Thyroid gland (tissue), 4 donors: ENCODE data around the gene MXD1. TPM values are rescaled to one million over a fixed set of nuclear protein-coding genes. Genes with fewer than 3 reads are reported as not detected.

Source experiments
- DNase-seq, 2 donors: peaks; one replicate each; pipeline ENCODE4 v3.0.0-alpha.2; 2019
- H3K27ac ChIP-seq, 3 donors: fragments of 200-600 bp; sonication (generic); 1 replicate in 2 of 3; 2 replicates in 1 of 3; pipeline ENCODE4 v1.5.1; 2016 to 2019; ENCODE audit warnings: mild to moderate bottlenecking in 1 of 3, moderate library complexity in 1 of 3
- H3K27me3 ChIP-seq: fragments of 200-600 bp; sonication (generic); one replicate; pipeline ENCODE4 v1.5.1; 2019
- H3K36me3 ChIP-seq, 2 donors: fragments of 200-600 bp; sonication (generic); one replicate each; pipeline ENCODE4 v1.5.1; 2016 to 2019
- H3K4me1 ChIP-seq, 2 donors: fragments of 200-600 bp; sonication (generic); one replicate each; pipeline ENCODE4 v1.5.1; 2017 to 2019
- H3K4me3 ChIP-seq, 3 donors: fragments of 200-600 bp; sonication (generic); replicated peaks in 1 of 3; 1 replicate in 2 of 3; 2 replicates in 1 of 3; pipeline ENCODE4 v1.5.1; 2016; ENCODE audit warnings: mild to moderate bottlenecking in 1 of 3
- H3K9me3 ChIP-seq: fragments of 200-600 bp; sonication (generic); one replicate; pipeline ENCODE4 v1.5.1; 2017
- POLR2A ChIP-seq, 2 donors: fragments of 450-650 bp; IDR thresholded peaks; one replicate each; pipeline ENCODE4 v1.6.1; 2017; ENCODE audit warnings: antibody characterized with exemption in 2 of 2, mild to moderate bottlenecking in 2 of 2, moderate library complexity in 1 of 2
- WGBS, 2 donors: methylation state at CpG; one replicate each; pipeline ENCODE4 v1.1.5; 2017; 5-methylcytosine and 5-hydroxymethylcytosine counted together
- intact Hi-C: fragments of 100-400 bp; cut with DNase I; formaldehyde crosslinking; loops from one replicate; pipeline ENCODE4 v1.15.1; 2023
- total RNA-seq, 4 donors: library from RNA; depleted of rRNA; stranded (reverse); fragments of >200 nt; gene quantifications; one replicate each; pipeline ENCODE4 v1.2.3, GENCODE V29; 2016
- TF ChIP-seq, protein P1 (sequence below), 6 experiments: fragments of 200-600 bp in 3 of 6; fragments of 450-650 bp in 3 of 6; sonication (generic) in 3 of 6; IDR thresholded peaks; one replicate each; pipeline ENCODE4 v1.5.1; 2016 to 2019; ENCODE audit warnings: antibody characterized with exemption in 6 of 6, mild to moderate bottlenecking in 2 of 6, inconsistent platforms in 1 of 6, moderate library complexity in 1 of 6

Gene MXD1
- total RNA-seq, 4 donors from 2014 or later, result 11.3 to 17.9 (median 13.0) TPM

DNA sequence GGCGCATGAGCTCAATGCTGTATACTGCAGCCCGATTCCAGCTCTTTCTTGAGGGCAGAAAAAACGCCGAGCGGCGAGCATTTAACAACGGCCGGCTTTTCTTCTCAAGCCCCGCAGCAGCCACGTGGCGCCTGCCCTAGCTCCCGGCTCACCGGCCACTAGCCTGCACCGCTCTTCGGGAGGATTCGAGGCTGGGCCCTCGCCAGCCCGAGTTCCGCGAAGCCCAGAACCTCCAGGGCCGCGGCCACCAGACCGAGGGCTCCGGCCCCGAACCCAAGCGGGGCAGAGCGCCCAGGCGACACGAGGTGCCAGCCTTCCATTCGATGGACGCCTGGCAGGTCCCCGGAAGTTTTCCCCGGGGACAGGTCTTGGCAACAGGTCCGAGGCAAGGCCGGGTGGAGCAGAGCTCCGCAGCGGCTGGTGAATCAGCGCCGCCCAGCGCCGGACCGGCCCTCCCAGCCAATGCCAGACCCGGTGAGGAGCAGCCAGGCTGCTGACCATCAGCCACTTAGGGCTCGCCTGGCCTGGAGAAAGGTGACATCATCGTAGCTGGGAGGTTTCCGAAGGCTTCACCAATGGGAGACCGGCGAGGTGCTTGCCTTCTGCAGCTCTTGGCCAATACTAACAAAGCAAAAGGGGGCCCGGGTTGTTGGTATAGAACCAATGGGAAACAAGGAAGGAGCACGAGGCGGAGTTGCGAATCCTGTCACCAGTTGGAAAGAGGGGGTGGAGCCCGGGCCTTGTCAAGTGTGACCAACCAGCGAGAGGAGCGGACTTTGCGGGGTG, 552 bp upstream of the MXD1 start:
- Histone ChIP-seq H3K36me3 (peaks cover 0 to 2% of the 10 kb centered on the region in 2 donors), H3K4me3 (peak overlapping the region; percentile 47 to 59 (median 53)), H3K27me3 (no peaks in the 10 kb centered on the region), H3K4me1 (peaks cover 7 to 16% of the 10 kb centered on the region in 2 donors), H3K9me3 (no peaks in the 10 kb centered on the region), H3K27ac (peak overlapping the region; percentile 94 to 98 (median 98))
- WGBS, 2 donors, result 0 to 1% methylated on average over 19 to 38 of the region's 56 CpGs
- intact Hi-C loops, result loop anchor here (5.0 kb wide), 3 partner anchors 158 to 383 kb away; partner anchors contain the start of gene C2orf42
- DNase-seq, result peak; percentile 100
- TF ChIP-seq, protein P1, sequence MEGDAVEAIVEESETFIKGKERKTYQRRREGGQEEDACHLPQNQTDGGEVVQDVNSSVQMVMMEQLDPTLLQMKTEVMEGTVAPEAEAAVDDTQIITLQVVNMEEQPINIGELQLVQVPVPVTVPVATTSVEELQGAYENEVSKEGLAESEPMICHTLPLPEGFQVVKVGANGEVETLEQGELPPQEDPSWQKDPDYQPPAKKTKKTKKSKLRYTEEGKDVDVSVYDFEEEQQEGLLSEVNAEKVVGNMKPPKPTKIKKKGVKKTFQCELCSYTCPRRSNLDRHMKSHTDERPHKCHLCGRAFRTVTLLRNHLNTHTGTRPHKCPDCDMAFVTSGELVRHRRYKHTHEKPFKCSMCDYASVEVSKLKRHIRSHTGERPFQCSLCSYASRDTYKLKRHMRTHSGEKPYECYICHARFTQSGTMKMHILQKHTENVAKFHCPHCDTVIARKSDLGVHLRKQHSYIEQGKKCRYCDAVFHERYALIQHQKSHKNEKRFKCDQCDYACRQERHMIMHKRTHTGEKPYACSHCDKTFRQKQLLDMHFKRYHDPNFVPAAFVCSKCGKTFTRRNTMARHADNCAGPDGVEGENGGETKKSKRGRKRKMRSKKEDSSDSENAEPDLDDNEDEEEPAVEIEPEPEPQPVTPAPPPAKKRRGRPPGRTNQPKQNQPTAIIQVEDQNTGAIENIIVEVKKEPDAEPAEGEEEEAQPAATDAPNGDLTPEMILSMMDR (IDR thresholded peaks at IDR 0.05), result peak in 1 of 6 experiments; percentile 14
- peak; percentile 75 to 93 for TF ChIP-seq POLR2A (IDR thresholded peaks at IDR 0.05)

DNA sequence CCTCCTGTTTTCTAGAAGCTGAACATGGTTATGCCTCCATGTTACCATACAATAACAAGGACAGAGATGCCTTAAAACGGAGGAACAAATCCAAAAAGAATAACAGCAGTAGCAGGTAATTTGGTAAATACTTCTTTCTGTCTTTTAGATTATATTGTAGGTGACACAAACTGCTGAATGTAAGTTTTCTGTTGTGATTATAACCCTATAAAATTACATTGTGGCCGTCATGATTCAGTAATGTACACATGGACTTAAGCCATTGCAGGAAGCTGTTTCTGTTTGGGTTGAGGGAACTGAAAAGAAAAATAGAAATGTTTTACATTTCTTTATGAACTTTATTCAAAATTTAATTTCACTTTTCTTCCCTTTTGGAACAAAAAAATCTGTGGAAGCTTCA, 1.2 kb downstream of the MXD1 start:
- no peak for DNase-seq
- Histone ChIP-seq H3K27me3 (no peaks in the 10 kb centered on the region), H3K36me3 (peaks cover 0 to 6% of the 10 kb centered on the region in 2 donors), H3K4me1 (peaks cover 7 to 16% of the 10 kb centered on the region in 2 donors), H3K4me3 (peak overlapping the region in 1 of 3 donors; percentile 94), H3K27ac (peak overlapping the region in 1 of 3 donors; percentile 91), H3K9me3 (no peaks in the 10 kb centered on the region)
- WGBS, 2 donors, result 45 to 52% methylated on average over 2 of the region's 2 CpGs
- no peak for TF ChIP-seq POLR2A (IDR thresholded peaks at IDR 0.05)
- TF ChIP-seq, protein P1 (IDR thresholded peaks at IDR 0.05), result no peak
- intact Hi-C loops, result loop anchor here (5.0 kb wide), 1 partner anchor 231 kb away; no protein-coding TSS in a partner anchor

DNA sequence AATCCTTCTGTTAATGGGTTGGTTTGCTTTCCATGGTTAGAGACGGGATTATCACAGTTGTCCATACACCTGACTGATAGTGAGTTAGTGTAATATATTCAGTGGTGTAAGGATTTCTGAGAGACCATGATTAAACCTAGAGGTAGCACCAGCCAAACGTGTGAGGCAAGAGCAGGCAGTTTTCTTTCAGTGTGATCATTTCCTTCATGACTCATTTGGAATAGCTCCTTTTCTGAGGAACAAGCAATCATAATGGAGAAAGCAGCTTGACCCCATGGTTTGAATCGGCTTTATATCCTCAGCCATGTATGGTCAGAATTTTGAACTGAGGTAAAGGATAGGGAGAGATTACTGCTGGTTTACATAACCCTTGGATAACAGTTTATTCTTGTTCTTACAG, 2.9 kb downstream of the MXD1 start:
- peaks cover 7 to 16% of the 10 kb centered on the region in 2 donors for H3K4me1 ChIP-seq
- peaks cover 5 to 13% of the 10 kb centered on the region in 2 donors for H3K36me3 ChIP-seq
- H3K4me3 ChIP-seq, result no peak overlapping the region
- H3K27me3 ChIP-seq, result no peaks in the 10 kb centered on the region
- intact Hi-C loops, result loop anchor here (5.0 kb wide), 1 partner anchor 229 kb away; no protein-coding TSS in a partner anchor
- 75 to 78% methylated on average over 3 of the region's 3 CpGs for WGBS, 2 donors
- no peaks in the 10 kb centered on the region for H3K9me3 ChIP-seq
- H3K27ac ChIP-seq, result peak overlapping the region in 1 of 3 donors; percentile 8
- no peak for TF ChIP-seq POLR2A (IDR thresholded peaks at IDR 0.05)
- TF ChIP-seq, protein P1 (IDR thresholded peaks at IDR 0.05), result no peak
- no peak for DNase-seq

DNA sequence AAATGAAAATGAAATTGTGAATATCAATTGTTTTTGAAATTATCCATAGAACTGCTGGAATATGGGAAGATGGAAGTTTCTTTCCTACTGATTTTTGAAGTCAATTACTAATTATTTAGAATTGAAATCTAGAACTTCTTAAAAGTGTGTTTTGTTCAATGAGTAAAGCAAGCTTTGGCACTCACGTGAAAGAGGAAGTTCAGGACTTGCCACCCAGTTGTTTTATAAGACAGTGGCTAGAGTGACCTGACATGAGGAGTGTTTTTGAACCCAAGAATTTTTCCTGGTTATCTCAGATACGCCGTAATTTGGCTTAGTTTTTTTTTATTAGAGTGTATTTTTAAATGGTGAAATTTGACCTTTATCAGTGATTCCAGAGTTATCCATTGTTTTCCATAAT, 3.5 kb downstream of the MXD1 start:
- intact Hi-C loops, result loop anchor here (5.0 kb wide), 1 partner anchor 229 kb away; no protein-coding TSS in a partner anchor
- WGBS, 2 donors, result 63 to 89% methylated on average over 3 of the region's 3 CpGs
- Histone ChIP-seq H3K9me3 (no peaks in the 10 kb centered on the region), H3K4me3 (no peak overlapping the region), H3K4me1 (peaks cover 7 to 15% of the 10 kb centered on the region in 2 donors), H3K27ac (peak overlapping the region in 1 of 3 donors; percentile 8), H3K36me3 (peaks cover 8 to 13% of the 10 kb centered on the region in 2 donors), H3K27me3 (no peaks in the 10 kb centered on the region)
- DNase-seq, result no peak
- TF ChIP-seq, protein P1 (IDR thresholded peaks at IDR 0.05), result no peak
- TF ChIP-seq POLR2A (IDR thresholded peaks at IDR 0.05), result no peak

DNA sequence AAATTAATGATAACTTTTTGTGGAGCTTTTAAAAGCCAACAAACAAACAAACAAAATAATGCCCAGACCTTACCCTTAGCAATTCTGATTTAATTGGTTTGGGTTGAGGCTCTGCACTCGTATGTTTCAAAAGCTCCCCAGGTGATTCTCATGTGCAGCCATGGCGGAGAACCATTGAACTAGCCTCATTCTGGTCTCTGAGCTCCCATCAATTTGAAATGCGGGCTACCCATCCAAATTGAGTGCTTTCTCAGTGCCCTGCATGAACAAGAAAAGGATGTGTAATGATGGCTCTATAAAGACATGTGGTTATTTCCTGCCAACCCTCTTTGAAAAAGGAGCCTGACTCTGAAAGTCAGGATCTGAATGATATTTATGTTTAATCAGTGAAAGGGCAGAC, 8.2 kb downstream of the MXD1 start:
- Histone ChIP-seq H3K4me3 (no peak overlapping the region), H3K4me1 (no peaks in the 10 kb centered on the region), H3K27ac (no peak overlapping the region), H3K27me3 (no peaks in the 10 kb centered on the region), H3K36me3 (peaks cover 12 to 13% of the 10 kb centered on the region in 2 donors), H3K9me3 (no peaks in the 10 kb centered on the region)
- DNase-seq, result no peak
- WGBS, 2 donors, result 95 to 97% methylated on average over 3 of the region's 3 CpGs
- TF ChIP-seq, protein P1 (IDR thresholded peaks at IDR 0.05), result no peak
- no peak for TF ChIP-seq POLR2A (IDR thresholded peaks at IDR 0.05)
- intact Hi-C loops, result no loop called here
